Activated CD8-positive, alpha-beta memory T cell treated with anti-CD3 and anti-CD28 coated beads, Interleukin-2, amount 10 ng/mL, durations not matched to agents 7 days and 5 days (primary cell): ENCODE results near the gene ATP6V0A4. TPM values are rescaled to one million over a fixed set of nuclear protein-coding genes. Genes with fewer than 3 reads are reported as not detected.

ENCODE experiments used
- total RNA-seq, 2 experiments: library from RNA; stranded (reverse); gene quantifications; one replicate each; pipeline ENCODE4 v1.2.3, GENCODE V29; 2021

ATP6V0A4 gene
- total RNA-seq, 2 experiments from 2014 or later: not detected

Other genes with a start within 250 kb of the ATP6V0A4 start
- gene SVOPL, start 96.8 kb downstream of the ATP6V0A4 start, total RNA-seq: not detected
- gene TMEM213, start 202 bp downstream of the ATP6V0A4 start, total RNA-seq: under 1 TPM in 1 of 2 experiments, not detected in 1; 0.06 TPM
- gene KIAA1549, start 183.2 kb upstream of the ATP6V0A4 start, total RNA-seq: 1 to 10 TPM in 1 of 2 experiments, under 1 TPM in 1; 0.61 to 1.1 TPM
- gene ZC3HAV1L, start 237.8 kb upstream of the ATP6V0A4 start, total RNA-seq: 10 to 100 TPM; 15.7 to 17.9 TPM